Activated gamma-delta T cell treated with anti-CD3 and anti-CD28 coated beads, Interleukin-2, amount 50 U/mL, for 16 hours (primary cell): Measurements from ENCODE around the gene FCHO1.
"Not testable (repeated sequence)": the region's sequence is repeated elsewhere in the genome, so short reads cannot be mapped to it uniquely, and the experiment has no call there.

ENCODE experiments used
- DNase-seq: peaks from one replicate; pipeline ENCODE4 v3.0.0-alpha.2; 2020; ENCODE audit warnings: low read depth

Gene FCHO1

DNA sequence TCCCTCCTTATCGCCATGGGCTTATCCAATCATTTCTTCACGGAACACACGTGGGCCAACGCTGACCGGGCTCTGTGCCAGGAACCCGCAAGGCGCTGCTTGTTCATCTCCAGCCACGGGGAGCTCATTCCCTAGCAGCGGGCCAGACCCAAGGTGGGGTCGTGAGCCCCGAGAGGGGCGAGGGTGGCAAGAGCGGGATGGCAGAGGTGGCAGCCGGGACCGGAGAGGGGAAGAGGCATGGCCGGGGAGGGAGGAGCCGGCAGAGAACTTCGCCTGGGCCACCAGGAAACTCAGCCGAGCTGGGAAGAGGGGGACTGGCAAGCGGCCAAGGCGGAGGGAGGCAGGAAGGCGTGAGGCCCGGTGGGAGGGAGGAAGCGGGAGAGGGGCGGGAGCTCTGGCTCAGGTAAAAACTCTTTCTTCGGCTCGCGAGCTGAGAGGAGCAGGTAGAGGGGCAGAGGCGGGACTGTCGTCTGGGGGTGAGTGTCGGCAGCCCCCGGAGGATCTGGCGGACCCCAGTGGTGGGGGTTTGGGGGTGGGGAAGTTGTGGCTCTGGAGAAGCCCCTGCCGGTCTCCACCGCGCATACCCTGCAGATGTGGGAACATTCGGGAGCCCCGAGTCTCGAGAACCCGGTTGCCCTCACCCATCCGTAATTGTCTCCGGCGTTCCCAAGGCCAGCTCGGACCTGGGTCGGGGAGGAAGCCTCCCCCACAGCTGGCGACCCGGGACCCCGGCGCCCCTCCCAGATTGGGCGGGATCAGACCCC is 43.6 kb downstream of the FCHO1 start, which contains the start of gene B3GNT3:
B3GNT3 (plus strand) TSS at position 408 of the 764 bp plus-strand sequence. CDS start 12,670 bp downstream, outside the sequence.
- no peak for DNase-seq

DNA sequence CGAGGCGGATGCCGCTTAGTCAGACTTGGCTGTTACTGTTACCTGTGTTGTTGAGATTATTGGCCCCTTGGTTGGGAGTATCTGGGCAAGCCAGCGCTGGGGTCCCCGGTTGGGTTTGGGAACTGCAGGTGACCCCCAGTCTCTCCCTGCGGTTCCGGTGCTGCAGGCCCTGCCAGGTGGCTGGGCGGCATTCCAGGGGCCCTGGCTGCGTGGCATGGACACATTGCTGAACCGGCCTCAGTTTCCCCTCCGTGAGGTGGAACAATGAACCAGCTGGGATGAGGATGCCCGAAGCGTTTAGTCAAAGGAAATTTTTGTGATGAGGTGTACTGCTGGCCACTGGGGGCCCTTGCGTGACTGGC is 44.2 kb downstream of the FCHO1 start:
- DNase-seq: no peak

DNA sequence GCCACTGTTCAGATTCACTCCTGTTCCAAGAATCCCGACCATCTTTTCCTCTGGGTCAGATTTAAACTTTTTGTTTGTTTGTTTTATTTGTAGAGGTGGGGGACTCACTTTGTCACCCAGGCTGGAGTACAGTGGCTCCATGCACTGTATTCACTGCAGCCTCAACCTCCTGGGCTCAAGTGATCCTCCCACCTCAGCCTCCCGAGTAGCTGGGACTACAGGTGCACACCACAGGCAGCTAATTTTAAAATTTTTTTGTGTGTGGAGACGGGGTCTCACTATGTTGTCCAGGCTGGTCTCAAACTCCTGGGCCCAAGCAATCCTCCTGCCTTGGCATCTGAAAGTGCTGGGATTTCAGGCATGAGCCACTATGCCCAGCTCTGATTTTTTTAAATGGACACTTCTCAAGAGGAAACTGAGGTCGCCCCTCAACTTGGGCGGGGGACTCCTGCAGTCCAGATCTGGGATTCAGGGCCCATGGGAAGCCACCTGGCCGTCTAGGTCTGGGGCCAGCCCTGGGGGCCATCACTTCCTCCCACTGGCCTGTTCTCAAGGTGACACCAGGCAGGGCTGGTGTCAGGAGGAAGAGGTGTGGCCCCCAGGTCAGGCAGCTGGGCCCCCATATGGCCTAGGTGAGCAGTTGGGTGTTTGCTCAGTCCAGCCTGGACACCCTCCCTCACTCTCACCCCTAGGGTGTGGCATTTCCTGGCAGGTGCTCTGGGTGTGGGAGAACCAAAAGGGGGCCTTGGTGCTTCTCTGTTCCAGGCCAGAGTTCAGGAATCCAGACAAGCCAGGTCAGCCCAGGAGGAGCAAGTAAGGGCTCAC is 44.9 kb downstream of the FCHO1 start:
- DNase-seq: no peak

DNA sequence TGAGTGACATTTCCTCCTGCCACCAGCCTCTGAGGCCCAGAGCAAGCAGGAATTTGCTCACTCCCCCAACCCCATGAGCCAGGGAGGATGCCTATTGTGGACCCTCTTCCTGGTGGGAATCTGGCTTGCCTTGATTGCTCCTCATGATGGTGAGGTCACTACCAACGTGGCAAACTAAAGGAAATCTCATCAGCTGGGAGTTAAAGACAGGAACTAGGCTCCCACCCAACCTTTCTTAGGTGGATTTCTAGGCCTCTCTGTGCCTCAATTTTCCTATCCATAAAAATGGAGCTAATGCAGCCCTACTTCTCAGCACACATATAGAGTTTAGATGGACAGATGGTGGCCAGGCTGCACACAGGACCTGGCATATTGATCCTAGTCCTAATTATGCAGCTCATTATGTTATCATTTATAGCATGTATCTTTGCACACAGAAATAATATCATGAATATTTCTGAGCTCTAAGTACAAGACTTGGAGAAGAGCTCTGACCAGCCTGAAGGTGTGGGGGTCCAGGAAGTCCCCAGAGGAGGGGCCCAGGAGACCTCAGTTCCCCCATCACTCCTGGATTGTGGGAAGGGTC is 45.7 kb downstream of the FCHO1 start:
- no peak for DNase-seq

DNA sequence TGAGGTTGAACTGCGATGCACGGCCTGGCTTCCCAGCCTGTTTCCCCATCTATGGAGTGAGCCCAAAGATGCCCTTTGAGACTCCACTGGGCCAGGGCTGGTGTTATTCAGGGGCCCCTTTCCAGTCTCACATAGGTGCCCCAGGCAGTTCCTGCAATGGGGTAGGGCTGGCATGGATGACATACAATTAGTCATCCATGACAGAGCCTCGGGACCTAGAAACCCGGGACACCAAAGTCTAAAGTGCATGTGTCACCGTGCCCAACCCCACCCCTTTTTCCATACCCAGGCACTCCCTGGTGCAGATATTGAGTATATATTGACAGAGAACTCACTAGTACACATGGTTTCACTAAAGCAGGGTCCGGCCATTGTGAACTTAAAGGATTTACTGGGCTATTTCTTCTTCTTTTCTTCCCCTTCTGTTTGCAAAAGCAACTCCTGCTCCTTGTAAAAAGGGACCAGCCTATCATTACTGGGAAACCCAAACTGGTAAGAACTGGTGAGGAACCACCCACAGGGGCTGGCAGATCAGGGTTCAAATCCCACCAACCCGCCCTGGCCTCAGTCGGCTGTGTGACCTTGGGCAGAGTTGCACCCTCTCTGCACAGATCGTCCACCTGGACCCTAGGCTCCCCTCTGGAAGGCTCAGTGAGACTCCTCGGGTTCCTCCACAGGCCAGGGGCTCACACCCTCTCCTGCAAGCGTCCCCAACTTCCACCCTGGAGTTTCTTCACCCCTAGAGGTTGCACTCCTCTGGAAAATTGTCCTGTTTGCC is 46.3 kb downstream of the FCHO1 start:
- DNase-seq: no peak

DNA sequence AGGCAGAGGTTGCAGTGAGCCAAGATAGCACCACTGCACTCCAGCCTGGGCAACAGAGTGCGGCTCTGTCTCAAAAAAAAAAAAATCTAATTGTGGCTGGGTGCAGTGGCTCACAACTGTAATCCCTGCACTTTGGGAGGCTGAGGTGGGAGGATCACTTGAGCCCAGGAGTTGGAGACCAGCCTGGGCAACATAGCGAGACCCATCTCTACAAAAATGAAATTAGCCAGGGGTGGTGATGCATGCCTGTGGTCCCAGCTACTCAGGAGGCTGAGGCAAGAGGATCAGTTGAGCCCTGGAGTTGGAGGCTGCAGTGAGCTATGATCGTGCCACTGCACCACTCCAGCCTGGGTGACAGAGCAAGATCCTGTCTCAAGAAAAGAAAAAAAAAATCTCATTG is 47.3 kb downstream of the FCHO1 start:
- DNase-seq: not testable (repeated sequence)

DNA sequence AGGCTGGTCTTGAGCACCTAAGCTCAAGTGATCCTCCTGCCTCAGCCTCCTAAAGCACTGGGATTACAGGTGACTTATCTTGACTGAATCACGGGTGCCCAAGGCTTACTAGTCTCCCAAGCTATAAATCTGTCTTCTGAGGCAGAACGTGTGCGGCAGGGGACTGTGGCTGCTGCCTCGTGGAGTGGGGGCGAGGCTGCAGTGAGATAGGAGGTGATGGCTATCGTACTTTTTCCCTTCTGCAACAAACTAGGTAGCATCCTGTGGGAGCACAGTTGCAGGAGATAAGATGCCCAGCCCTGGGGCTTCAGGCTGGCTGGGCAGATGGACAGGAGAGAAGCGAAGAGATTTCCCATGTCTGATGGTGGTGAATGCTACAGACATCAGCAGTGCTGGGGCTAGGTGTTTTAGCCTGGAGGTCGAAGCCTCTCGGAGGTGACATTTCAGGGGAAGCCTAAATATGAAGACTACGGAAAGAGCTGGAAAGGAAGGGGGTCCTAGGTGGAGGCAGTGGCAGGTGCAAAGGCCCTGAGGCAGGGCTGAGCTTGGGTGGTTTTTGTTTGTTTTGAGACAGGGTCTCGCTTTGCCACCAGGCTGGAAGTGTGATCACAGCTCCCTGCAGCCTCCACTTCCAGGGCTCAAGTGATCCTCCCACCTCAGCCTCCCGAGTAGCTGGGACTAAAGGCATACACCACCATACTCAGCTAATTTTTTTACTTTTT is 51.0 kb downstream of the FCHO1 start:
- no peak for DNase-seq

DNA sequence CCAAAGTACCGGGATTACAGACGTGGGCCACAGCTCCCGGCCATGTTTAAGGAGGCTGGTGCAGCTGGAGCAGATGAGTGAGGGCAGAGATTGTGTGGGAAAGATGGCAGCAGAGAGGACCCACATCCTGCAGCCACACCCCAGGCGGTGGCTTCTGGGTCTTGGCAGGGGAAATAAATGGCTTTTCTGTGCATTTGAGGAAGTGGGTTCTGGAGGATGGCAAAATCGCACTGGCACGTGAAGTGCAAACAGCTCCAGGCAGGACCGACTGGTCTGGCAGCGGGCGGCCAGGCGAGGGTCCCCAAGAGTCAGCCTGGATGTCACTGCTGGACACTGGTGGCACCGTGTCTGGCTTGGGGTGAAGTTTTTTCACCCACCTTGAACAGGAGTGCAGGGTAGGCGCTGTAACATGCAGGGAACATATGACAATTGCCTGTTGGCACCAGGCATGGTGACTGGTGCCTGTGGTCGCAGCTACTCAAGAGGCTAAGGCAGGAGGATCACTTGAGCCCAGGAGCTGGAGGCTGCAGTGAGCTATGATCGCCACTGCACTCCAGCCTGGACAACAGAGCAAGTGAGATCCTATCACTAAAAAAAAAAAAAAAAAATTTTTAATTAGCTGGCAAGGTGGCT is 52.1 kb downstream of the FCHO1 start:
- DNase-seq: no peak

DNA sequence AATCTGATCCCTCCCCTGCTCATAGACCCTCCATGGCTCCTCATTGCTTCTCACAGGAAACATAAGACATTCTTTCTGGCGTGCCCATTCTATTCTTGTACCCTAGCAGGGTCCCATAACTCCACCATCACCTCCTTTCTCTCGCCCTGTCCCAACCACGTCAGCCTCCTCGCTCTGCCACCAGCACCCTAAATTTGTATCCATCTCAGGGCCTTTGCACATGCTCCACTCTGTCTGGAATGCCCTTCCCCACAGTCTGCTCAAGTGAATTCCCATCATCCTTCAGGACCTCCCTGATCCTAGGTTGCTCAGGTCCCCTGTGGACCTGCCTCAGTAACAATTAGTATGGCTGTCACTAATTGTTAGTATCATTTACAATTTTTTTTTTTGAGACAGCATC is 54.1 kb downstream of the FCHO1 start:
- DNase-seq: no peak

DNA sequence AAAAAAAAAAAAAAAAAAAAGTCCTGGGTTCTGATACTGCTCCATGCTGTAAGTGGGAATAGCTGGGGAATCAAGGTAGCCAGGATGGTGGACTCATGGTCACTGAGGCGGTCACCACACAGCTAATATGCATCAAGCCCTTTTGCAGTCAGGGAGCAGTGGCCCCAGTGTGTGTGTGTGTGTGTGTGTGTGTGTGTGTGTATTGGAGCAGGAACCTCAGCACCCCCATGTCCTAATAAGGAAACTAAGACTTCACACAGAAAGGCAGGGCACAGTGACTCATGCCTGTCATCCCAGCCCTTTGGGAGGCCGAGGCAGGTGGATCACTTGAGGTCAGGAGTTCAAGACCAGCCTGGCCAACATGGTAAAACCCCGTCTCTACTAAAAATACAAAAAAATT is 55.7 kb downstream of the FCHO1 start:
- DNase-seq: no peak

DNA sequence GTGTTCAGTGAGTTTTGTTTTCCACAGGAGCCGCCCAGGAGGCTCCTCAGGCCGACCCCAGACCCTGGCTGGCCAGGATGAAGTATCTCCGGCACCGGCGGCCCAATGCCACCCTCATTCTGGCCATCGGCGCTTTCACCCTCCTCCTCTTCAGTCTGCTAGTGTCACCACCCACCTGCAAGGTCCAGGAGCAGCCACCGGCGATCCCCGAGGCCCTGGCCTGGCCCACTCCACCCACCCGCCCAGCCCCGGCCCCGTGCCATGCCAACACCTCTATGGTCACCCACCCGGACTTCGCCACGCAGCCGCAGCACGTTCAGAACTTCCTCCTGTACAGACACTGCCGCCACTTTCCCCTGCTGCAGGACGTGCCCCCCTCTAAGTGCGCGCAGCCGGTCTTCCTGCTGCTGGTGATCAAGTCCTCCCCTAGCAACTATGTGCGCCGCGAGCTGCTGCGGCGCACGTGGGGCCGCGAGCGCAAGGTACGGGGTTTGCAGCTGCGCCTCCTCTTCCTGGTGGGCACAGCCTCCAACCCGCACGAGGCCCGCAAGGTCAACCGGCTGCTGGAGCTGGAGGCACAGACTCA is 56.5 kb downstream of the FCHO1 start:
- DNase-seq: no peak

DNA sequence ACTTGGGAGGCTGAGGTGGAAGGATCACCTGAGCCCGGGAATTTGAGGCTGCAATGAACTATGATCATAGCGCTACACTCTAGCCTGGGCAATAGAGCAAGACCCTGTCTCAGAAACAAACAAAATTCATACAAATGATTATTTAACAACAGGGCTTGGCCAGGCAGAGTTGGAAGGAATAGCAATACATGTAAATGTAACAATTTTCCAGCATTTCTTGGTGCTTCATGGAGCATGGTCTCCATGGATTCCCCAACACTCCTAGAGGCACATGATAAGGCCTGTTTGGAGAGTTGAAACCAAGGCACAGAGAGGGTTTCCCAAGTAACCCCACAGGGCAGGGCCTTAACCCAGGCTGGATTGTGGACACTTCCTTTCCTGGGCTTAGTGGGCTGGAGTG is 59.8 kb downstream of the FCHO1 start:
- no peak for DNase-seq

DNA sequence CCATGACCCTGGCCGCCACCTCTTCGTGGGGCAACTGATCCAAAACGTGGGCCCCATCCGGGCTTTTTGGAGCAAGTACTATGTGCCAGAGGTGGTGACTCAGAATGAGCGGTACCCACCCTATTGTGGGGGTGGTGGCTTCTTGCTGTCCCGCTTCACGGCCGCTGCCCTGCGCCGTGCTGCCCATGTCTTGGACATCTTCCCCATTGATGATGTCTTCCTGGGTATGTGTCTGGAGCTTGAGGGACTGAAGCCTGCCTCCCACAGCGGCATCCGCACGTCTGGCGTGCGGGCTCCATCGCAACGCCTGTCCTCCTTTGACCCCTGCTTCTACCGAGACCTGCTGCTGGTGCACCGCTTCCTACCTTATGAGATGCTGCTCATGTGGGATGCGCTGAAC is 60.4 kb downstream of the FCHO1 start:
- DNase-seq: no peak

DNA sequence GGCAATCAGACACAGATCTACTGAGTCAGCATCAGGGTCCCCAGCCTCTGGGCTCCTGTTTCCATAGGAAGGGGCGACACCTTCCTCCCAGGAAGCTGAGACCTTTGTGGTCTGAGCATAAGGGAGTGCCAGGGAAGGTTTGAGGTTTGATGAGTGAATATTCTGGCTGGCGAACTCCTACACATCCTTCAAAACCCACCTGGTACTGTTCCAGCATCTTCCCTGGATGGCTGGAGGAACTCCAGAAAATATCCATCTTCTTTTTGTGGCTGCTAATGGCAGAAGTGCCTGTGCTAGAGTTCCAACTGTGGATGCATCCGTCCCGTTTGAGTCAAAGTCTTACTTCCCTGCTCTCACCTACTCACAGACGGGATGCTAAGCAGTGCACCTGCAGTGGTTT is 60.8 kb downstream of the FCHO1 start:
- DNase-seq: no peak

DNA sequence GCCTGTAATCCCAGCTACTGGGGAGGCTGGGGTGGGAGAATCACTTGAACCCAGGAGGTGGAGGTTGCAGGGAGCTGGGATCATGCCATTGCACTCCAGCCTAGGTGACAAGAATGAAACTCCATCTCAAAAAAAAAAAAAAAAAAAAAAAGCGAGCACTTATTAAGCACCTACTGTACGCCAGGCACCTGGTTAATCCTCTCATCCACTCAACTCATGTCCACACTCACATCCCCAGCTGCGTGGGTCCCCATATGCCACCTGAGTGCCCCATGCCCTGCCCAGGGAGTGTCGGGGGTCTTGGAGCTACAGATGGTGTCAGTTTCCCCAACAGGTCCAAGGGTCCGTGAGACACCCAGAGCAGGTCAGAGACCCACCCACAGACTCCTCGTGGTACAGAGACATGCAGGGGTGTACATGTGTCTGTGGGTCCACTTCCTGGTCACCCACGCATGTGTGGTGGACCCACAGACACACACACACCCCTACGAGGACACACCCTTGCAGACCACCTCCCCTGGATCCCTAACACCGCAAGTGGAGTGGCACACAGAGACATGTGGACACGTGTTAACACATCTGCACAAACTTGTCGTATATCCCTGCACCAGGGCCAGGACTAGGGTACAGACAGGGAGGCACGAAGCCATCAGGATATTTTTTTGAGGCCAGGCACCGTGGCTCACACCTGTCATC is 66.5 kb downstream of the FCHO1 start:
- DNase-seq: no peak

DNA sequence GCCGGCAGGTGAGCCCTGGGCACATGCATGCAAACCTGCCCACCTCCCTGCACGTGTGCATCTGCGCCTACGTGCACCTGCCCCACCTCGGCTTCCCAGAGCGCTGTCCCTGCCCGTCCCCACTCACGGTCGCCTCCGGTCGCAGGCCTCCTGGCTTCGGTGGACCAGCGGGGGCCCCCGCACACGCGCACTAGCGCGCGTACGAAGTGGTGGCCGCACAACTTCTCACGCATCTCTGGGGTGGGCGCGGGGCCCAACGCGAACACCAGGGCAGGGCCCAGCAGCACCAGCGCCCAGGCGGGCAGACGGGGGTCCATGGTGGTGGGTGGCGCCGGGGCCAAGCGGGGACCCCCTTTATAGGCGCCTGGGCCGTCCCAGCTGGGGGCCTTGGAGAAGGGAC is 69.9 kb downstream of the FCHO1 start, which contains the start of gene INSL3:
INSL3 (minus strand) TSS at position 330 of the 400 bp plus-strand sequence; CDS start at position 317, 13 bp downstream.
- DNase-seq: no peak

DNA sequence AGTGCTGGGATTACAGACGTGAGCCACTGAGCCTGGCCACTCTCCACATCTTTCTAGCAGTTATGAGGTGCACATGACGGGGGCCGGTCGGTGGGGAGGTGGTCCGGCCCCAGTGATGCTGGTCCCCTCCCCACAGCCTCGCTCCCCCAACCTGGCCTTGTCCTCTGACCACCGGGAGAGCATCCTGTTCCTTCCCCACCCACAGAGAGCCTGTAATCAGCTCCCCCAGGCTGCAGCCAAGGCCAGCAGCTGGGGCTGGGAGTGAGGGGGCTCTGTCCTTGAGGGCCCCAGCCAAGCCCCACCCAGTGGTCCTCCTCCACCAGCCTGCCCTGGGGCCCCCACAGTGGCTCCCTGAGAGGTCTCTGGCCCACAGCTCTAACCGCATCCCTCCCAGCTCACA is 73.1 kb downstream of the FCHO1 start:
- DNase-seq: no peak

DNA sequence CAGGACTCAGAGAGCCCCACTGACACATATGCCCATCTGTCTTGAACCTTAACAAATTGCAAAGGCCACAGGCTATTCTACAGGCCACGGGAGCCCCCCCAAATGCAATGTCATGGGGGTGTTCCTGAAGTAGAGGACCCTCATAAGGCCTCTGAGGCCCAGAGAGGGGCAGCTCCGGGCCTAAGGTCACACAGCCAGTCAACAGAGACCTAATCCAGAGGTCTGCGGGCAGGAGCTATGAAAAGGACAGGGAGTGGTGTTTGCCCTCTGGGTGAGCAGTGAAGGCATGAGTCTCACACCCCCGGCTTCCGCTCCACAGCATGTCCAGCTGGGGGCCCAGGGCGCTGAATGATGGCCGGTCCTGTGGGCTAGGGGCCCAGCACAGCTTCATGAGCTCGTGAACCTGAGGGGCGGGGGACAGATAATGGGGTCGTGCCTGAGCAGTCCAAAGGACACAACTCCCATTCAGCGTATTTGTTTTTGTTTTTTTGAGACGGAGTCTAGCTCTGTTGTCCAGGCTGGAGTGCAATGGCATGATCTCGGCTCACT is 75.3 kb downstream of the FCHO1 start:
- DNase-seq: no peak

DNA sequence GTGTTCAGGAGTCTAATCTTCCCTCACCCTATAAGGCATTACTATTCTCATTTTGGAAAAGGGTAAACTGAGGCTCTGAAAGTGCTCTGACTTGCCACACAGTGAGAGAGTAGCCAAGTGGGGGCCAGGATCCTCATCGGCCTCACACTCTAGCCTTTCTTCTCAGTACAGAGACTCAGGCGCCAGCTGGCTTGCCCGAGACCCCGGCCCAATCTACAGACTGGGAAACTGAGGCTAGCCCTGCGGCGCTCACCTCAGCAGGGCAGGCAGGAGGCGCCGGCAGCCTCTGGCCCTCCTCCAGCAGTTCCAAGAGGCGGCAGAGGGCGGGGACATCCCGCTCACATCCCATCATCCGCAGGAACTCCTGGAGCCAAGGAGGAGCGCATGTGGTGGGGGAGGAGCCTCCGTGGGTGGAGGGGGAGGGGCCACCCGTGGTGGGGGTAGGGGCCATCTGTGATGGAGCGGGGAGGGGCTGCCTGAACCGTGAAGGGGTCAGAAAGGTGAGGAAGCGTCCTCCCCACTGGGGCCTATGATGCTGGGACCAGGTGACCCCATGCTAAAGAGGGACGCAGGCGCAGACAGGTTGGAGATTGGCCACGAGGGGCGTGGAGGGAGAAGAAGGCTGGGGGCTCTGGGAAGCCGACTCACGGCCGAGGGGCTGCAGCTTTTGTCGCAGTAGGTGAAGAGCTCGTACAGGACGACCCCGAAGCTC is 78.7 kb downstream of the FCHO1 start:
- DNase-seq: no peak
